Mammary epithelial cell (primary cell): ENCODE results near the gene GAP43.

ENCODE experiments used
- EZH2 ChIP-seq: IDR thresholded peaks from 2 replicates; pipeline ENCODE4 v1.6.1; 2012; ENCODE audit warnings: low read length, inconsistent platforms, borderline replicate concordance
- TF ChIP-seq, protein P1 (sequence below), 2 donors: IDR thresholded peaks in 1 of 2; conservative IDR thresholded peaks in 1 of 2; 2 replicates each; pipeline ENCODE4 v1.5.1; 2011 to 2012; ENCODE audit warnings: inconsistent platforms in 2 of 2, low read length in 2 of 2, mild to moderate bottlenecking in 2 of 2, control low read depth in 1 of 2, low read depth in 1 of 2; ENCODE audit not compliant: insufficient read depth in 1 of 2; ENCODE audit errors: extremely low read depth in 1 of 2

DNA sequence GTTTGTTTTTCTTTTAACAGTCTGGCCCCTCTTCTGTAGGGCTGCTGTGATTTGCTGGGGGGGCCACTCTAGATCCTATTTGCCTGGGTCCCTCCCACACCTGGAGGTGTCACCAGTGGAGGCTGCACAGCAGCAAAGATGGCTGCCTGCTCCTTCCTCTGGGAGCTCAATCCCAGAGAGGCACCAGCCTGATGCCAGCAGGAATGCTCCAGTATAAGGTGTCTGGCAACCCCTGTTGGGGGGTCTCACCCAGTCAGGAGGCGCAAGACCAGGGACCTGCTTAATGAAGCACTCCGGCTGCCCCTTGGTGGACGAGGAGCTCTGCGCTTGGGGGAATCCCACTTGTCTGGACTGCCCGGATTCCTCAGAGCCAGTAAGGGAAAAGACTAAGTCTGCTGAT lies 118.3 kb downstream of the GAP43 start:
- TF ChIP-seq, protein P1, sequence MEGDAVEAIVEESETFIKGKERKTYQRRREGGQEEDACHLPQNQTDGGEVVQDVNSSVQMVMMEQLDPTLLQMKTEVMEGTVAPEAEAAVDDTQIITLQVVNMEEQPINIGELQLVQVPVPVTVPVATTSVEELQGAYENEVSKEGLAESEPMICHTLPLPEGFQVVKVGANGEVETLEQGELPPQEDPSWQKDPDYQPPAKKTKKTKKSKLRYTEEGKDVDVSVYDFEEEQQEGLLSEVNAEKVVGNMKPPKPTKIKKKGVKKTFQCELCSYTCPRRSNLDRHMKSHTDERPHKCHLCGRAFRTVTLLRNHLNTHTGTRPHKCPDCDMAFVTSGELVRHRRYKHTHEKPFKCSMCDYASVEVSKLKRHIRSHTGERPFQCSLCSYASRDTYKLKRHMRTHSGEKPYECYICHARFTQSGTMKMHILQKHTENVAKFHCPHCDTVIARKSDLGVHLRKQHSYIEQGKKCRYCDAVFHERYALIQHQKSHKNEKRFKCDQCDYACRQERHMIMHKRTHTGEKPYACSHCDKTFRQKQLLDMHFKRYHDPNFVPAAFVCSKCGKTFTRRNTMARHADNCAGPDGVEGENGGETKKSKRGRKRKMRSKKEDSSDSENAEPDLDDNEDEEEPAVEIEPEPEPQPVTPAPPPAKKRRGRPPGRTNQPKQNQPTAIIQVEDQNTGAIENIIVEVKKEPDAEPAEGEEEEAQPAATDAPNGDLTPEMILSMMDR (conservative IDR thresholded peaks at IDR 0.05 in 1 of 2, IDR thresholded peaks at IDR 0.05 in 1 of 2; ENCODE audit: extremely low read depth in 1 of 2, insufficient read depth in 1 of 2, low read depth in 1 of 2, low read length in 2 of 2), result no peak
- no peak for TF ChIP-seq EZH2
